ENCODE measurements around the gene DEFB132. TPM values are rescaled to one million over a fixed set of nuclear protein-coding genes. Genes with fewer than 3 reads are reported as not detected.
A peak's percentile ranks its signal among the peaks of the same experiment; 100 is the strongest.

Gene DEFB132
- total and polyA plus RNA-seq, 2 of the 8 experiments (the other 6 are each of a cell fraction or from before 2014, with no cell fraction given): not detected

DNA sequence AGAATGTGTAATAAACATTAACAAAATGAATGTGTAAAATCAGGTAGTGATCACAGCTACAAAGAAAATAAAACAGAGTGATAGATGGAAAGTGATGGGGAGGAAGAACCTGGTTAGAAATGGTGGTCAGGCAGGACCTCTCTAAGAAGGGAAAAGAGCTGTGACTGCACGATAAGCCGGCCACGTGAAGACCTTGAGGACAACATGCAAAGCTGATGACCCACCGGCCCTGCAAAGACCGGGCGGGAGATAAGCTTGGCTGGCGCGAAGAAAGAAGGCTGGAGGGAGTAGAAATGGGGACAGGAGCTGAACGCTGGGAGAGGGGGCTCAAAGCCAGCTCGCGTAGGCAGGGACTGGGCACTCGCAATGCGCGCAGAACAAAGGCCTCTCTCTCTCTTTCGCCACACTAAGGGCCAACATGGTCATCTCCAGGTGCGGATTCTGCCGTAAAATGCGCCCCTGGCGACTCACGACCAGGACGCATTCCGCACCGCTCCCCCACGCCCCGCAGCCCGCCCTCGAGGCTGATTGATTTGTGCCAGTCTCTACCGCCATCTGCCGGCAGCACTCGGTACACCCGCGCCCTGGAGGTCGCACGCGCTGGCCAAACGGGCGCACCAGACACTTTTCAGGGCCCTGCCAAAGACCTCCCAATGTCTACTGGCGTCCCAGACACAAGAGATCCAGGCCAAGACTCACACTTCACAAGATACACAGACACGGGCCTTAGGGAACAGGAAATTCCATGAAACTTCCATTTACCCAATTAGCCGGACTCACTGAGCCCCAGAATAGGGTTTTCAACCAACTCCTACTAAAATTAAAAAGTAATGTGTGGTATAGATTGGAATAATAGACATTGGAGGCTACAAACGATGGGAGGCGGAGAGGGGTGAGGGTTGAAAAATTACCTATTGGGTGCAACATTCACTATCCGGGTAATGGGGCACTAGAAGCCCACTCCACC lies 9.4 kb downstream of the DEFB132 start (continued):
- TF ChIP-seq USF2 (IDR thresholded peaks at IDR 0.05; ENCODE audit: low read length) (no peak), BRCA1 (IDR thresholded peaks at IDR 0.05; ENCODE audit: low read depth, low read length) (no peak), KDM4A (IDR thresholded peaks at IDR 0.05; ENCODE audit: low read depth, low read length, severe bottlenecking) (peak; percentile 87), BACH1 (IDR thresholded peaks at IDR 0.05; ENCODE audit: low read length) (0 out of 2 replicates have a peak, but pooled peaks have one; percentile 10), CHD1 (IDR thresholded peaks at IDR 0.05; ENCODE audit: low read depth, low read length) (no peak), SP1 (IDR thresholded peaks at IDR 0.05; ENCODE audit: low read depth, low read length) (peak; percentile 43; the same call in 1 of the 2 replicates), SP4 (IDR thresholded peaks at IDR 0.05; ENCODE audit: low read length) (no peak), EZH2 (IDR thresholded peaks at IDR 0.05; ENCODE audit: low read depth, low read length, severe bottlenecking) (no peak), RXRA (IDR thresholded peaks at IDR 0.05; ENCODE audit: insufficient read depth, low read depth, low read length) (no peak), SIN3A (conservative IDR thresholded peaks at IDR 0.05 in 1 of 2, IDR thresholded peaks at IDR 0.05 in 1 of 2; ENCODE audit: low read depth in 1 of 2, low read length in 2 of 2) (no peak), SP2 (IDR thresholded peaks at IDR 0.05; ENCODE audit: low read length) (no peak), SAP30 (IDR thresholded peaks at IDR 0.05; ENCODE audit: insufficient read depth, insufficient replicate concordance, low read length) (no peak), RAD21 (IDR thresholded peaks at IDR 0.05 in 1 of 2, conservative IDR thresholded peaks at IDR 0.05 in 1 of 2; ENCODE audit: low read depth in 2 of 2, low read length in 2 of 2) (peak; percentile 95), RBBP5 (IDR thresholded peaks at IDR 0.05; ENCODE audit: borderline replicate concordance, low read depth, low read length) (0 out of 2 replicates have a peak, but pooled peaks have one; percentile 55), GTF2F1 (IDR thresholded peaks at IDR 0.05; ENCODE audit: borderline replicate concordance, low read depth, low read length) (peak; percentile 62; the same call in 1 of the 2 replicates), PHF8 (conservative IDR thresholded peaks at IDR 0.05; ENCODE audit: low read depth, low read length) (peak; percentile 64; the same call in 1 of the 2 replicates), SIX5 (IDR thresholded peaks at IDR 0.05; ENCODE audit: low read depth, low read length) (no peak), CEBPB (IDR thresholded peaks at IDR 0.05; ENCODE audit: low read depth, low read length) (peak; percentile 60; the same call in 1 of the 2 replicates), CREB1 (IDR thresholded peaks at IDR 0.05) (peak; percentile 42; the same call in 1 of the 2 replicates), NRF1 (IDR thresholded peaks at IDR 0.05; ENCODE audit: low read depth, low read length) (no peak), SUZ12 (IDR thresholded peaks at IDR 0.05; ENCODE audit: low read length) (no peak), EGR1 (IDR thresholded peaks at IDR 0.05; ENCODE audit: borderline replicate concordance, low read depth, low read length) (no peak)
